PC-3 (cell line): ENCODE results near the gene TRPM2.

ENCODE experiments used
- EZH2 ChIP-seq: fragments of 300-600 bp; sonication (generic); IDR thresholded peaks from one replicate; pipeline ENCODE4 v1.6.1; 2017; ENCODE audit warnings: antibody characterized with exemption, mild to moderate bottlenecking, low read length; ENCODE audit not compliant: unreplicated experiment
- EZH2phosphoT487 ChIP-seq: fragments of 300-600 bp; sonication (generic); IDR thresholded peaks from 2 replicates; pipeline ENCODE4 v1.6.1; 2018; ENCODE audit warnings: mild to moderate bottlenecking, antibody characterized with exemption, low read length, borderline replicate concordance
- TF ChIP-seq, protein P1 (sequence below): fragments of 300-600 bp; sonication (generic); conservative IDR thresholded peaks from 2 replicates; pipeline ENCODE4 v1.5.1; 2017; ENCODE audit warnings: antibody characterized with exemption, low read depth, mild to moderate bottlenecking, low read length

DNA sequence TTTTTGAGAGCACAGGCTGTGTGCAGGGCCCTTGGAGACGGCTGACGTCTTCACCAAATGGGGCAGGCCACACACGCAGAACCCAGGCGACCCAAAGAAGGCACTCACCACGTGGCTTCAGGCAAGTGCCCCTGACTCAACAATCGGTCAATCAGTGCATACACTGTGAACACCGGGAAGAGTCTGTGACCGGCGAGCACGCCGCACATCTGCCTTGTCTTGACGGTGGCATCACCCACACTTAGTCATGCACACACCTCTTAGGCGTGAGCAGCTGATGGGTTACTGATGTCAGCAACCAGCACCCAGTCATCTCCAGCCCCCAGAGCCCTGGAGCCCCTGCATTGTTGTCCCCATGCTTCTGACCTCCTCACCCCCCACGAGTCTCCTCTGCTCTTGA lies 97.0 kb downstream of the TRPM2 start:
- TF ChIP-seq, protein P1, sequence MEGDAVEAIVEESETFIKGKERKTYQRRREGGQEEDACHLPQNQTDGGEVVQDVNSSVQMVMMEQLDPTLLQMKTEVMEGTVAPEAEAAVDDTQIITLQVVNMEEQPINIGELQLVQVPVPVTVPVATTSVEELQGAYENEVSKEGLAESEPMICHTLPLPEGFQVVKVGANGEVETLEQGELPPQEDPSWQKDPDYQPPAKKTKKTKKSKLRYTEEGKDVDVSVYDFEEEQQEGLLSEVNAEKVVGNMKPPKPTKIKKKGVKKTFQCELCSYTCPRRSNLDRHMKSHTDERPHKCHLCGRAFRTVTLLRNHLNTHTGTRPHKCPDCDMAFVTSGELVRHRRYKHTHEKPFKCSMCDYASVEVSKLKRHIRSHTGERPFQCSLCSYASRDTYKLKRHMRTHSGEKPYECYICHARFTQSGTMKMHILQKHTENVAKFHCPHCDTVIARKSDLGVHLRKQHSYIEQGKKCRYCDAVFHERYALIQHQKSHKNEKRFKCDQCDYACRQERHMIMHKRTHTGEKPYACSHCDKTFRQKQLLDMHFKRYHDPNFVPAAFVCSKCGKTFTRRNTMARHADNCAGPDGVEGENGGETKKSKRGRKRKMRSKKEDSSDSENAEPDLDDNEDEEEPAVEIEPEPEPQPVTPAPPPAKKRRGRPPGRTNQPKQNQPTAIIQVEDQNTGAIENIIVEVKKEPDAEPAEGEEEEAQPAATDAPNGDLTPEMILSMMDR, result no peak
- TF ChIP-seq EZH2phosphoT487, result no peak
- TF ChIP-seq EZH2, result no peak
